Activated T-helper 1 cell treated with anti-CD3 and anti-CD28 coated beads, Interleukin-12 subunit alpha, Interleukin-12 subunit beta, Interleukin-2, Interleukin-4 antibody, amounts not matched to agents 30 ng/mL and 10 ng/mL and 1 ng/mL, durations not matched to agents 14 hours and 24 hours and 36 hours (primary cell): ENCODE data around the gene ERN1. TPM values are rescaled to one million over a fixed set of nuclear protein-coding genes. Genes with fewer than 3 reads are reported as not detected.
"Not testable (repeated sequence)": the region's sequence is repeated elsewhere in the genome, so short reads cannot be mapped to it uniquely, and the experiment has no call there.

ENCODE experiments used
- DNase-seq: peaks from one replicate; pipeline ENCODE4 v3.0.0; 2021; ENCODE audit warnings: low spot score
- H3K27ac Mint-ChIP-seq: one replicate; pipeline ENCODE4 v1.8.0; 2021; ENCODE audit warnings: mild to moderate bottlenecking, mixed read lengths
- H3K27me3 Mint-ChIP-seq: one replicate; pipeline ENCODE4 v1.8.0; 2022; ENCODE audit warnings: mild to moderate bottlenecking, moderate library complexity, mixed read lengths; ENCODE audit not compliant: insufficient read depth
- H3K36me3 Mint-ChIP-seq: one replicate; pipeline ENCODE4 v1.8.0; 2021; ENCODE audit warnings: low read depth, mixed read lengths
- H3K4me1 Mint-ChIP-seq: one replicate; pipeline ENCODE4 v1.8.0; 2021; ENCODE audit warnings: low read depth, mixed read lengths
- H3K4me3 Mint-ChIP-seq: one replicate; pipeline ENCODE4 v1.8.0; 2021; ENCODE audit warnings: mild to moderate bottlenecking, moderate library complexity, mixed read lengths
- H3K9me3 Mint-ChIP-seq: one replicate; pipeline ENCODE4 v1.8.0; 2021; ENCODE audit warnings: mixed read lengths
- intact Hi-C: fragments of 100-400 bp; cut with micrococcal nuclease; formaldehyde crosslinking; loops from one replicate; pipeline ENCODE4 v1.15.1; 2024
- total RNA-seq: library from RNA; stranded (reverse); gene quantifications from 2 replicates; pipeline ENCODE4 v1.2.3, GENCODE V29; 2022

The ERN1 gene
- total RNA-seq, 1 donor from 2014 or later: 90.0 TPM

DNA sequence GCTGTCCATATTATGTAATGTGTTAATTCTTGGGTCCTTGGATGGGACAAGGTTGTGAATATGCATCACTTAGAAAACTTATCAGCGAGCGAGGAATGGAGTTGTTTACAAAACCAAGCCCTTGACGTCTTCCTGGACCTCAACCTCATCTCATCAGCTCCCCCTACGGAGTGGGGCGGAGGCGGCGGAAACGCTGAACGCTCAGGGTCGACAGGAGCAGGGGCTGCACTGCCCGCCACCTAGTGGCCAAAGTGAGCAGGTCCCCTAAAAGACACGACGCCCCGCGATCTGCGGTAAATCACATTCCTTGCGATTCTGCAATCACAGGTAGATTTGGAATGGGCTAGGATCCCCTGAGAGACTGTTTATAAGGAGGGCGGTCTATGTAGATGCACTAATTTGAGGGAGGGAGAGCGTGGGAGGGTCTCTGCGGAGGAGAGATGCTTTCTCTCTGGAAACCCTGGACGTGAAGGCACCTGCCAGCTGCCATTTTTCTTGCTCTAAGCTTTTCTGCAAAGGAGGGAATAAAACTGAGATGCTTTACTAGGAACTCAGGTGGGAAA, 104.1 kb downstream of the ERN1 start:
- H3K36me3 Mint-ChIP-seq: peaks cover 12% of the 10 kb centered on the region
- peak overlapping the region; percentile 80 for H3K4me3 Mint-ChIP-seq
- H3K27ac Mint-ChIP-seq: peak overlapping the region; percentile 88
- intact Hi-C loops: loop anchor here (1.0 to 10.0 kb wide), 11 partner anchors 10 to 759 kb away; partner anchors contain the start of genes CD79B, POLG2 and TEX2
- H3K27me3 Mint-ChIP-seq: no peaks in the 10 kb centered on the region
- DNase-seq: peak; percentile 85
- no peaks in the 10 kb centered on the region for H3K9me3 Mint-ChIP-seq
- H3K4me1 Mint-ChIP-seq: peaks cover 70% of the 10 kb centered on the region

DNA sequence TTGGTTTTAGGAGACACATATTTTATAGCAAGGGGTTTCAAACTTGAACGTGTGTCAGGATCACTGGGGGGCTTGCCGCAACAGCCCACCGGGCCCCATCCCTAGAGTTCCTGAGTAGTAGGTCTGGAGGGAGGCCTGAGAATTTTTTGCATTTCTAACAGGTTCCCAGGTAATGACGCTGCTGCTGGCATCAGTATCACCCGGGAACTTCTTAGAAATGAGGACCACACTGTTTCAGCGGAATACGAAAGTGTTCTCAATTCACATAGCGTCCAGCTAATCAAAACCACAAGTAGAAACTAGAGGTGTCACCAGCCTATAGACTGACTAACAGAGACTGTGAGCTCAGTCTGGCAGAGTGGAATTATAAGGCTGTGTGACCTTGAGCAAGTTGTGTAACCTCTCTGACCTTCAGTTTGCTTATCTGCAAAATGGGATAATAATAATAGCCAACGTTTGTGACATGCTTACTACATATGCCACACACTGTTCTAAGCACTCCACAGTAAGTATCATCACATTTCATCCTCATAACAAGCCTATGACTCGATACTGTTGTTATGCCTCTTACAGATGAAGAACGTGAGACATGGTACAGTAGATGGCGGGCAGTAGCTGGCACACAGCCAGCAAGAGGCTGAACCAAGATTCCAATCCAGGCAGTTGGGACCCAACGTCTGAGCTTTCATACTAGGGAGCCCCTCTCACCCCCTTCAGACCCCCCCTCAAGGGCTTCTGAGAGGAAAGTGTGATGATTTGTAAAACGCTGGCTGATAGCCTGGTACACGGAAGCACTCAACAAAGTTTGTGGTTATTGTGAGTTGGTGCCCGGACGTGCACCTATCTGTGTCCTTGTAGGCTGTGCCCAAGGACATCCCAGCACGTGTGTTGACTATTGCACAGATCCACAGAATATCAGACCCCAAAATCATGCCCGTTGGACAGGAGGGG, 104.9 kb downstream of the ERN1 start:
- H3K4me3 Mint-ChIP-seq: peak overlapping the region; percentile 80
- peaks cover 12% of the 10 kb centered on the region for H3K36me3 Mint-ChIP-seq
- peaks cover 78% of the 10 kb centered on the region for H3K4me1 Mint-ChIP-seq
- H3K9me3 Mint-ChIP-seq: no peaks in the 10 kb centered on the region
- H3K27me3 Mint-ChIP-seq: no peaks in the 10 kb centered on the region
- DNase-seq: no peak
- H3K27ac Mint-ChIP-seq: peak overlapping the region; percentile 88
- intact Hi-C loops: loop anchor here (1.0 to 10.0 kb wide), 11 partner anchors 9 to 760 kb away; partner anchors contain the start of genes CD79B, POLG2 and TEX2

DNA sequence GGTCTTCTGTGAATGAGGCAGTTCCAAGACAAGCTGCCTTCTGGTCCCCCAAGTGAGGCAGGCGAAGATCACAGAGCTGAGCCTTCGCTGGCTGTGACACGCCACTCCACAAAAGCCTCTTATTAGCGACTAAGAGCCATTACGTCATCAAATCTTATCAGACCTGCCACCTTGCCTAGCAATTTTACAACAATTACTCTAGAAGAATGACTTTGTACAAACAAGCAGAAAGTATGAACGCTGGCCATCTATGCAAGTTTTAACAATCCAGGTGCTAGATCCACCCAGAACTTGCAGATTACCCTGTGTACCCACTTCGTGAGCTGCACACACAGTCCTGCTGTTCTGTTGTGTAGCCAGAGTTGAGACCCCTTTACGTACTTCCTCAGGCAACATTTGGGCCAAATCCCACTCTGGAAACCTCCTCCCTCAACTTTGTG, 105.7 kb downstream of the ERN1 start:
- no peak overlapping the region for H3K4me3 Mint-ChIP-seq
- H3K27me3 Mint-ChIP-seq: no peaks in the 10 kb centered on the region
- H3K4me1 Mint-ChIP-seq: peaks cover 84% of the 10 kb centered on the region
- intact Hi-C loops: loop anchor here (2.0 to 10.0 kb wide), 5 partner anchors 39 to 761 kb away; partner anchors contain the start of genes POLG2 and TEX2
- no peaks in the 10 kb centered on the region for H3K9me3 Mint-ChIP-seq
- peaks cover 10% of the 10 kb centered on the region for H3K36me3 Mint-ChIP-seq
- H3K27ac Mint-ChIP-seq: peak overlapping the region; percentile 88
- DNase-seq: no peak

DNA sequence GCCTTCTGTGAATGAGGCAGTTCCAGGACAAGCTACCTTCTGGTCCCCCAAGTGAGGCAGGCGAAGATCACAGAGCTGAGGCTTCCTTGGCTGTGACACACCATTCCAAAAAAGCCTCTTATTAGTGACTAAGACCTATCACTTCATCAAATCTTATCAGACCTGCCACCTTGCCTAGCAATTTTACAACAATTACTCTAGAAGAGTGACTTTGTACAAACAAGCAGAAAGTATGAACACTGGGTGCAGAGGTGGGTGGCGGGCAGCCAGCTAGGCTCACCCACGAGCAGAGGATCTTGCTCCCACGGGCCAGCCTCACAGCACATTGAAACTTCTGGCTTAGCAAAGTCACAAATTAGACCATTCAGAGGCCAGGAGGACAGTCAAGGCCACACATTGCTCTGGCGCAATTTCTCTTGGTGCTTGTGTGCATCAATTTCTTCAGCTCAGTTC, 107.3 kb downstream of the ERN1 start:
- H3K27ac Mint-ChIP-seq: peak overlapping the region; percentile 86
- no peak for DNase-seq
- H3K27me3 Mint-ChIP-seq: no peaks in the 10 kb centered on the region
- peaks cover 83% of the 10 kb centered on the region for H3K4me1 Mint-ChIP-seq
- intact Hi-C loops: loop anchor here (10.0 kb wide), 3 partner anchors 242 to 762 kb away; partner anchors contain the start of genes POLG2 and TEX2
- H3K4me3 Mint-ChIP-seq: peak overlapping the region; percentile 69
- H3K9me3 Mint-ChIP-seq: no peaks in the 10 kb centered on the region
- H3K36me3 Mint-ChIP-seq: peaks cover 13% of the 10 kb centered on the region

DNA sequence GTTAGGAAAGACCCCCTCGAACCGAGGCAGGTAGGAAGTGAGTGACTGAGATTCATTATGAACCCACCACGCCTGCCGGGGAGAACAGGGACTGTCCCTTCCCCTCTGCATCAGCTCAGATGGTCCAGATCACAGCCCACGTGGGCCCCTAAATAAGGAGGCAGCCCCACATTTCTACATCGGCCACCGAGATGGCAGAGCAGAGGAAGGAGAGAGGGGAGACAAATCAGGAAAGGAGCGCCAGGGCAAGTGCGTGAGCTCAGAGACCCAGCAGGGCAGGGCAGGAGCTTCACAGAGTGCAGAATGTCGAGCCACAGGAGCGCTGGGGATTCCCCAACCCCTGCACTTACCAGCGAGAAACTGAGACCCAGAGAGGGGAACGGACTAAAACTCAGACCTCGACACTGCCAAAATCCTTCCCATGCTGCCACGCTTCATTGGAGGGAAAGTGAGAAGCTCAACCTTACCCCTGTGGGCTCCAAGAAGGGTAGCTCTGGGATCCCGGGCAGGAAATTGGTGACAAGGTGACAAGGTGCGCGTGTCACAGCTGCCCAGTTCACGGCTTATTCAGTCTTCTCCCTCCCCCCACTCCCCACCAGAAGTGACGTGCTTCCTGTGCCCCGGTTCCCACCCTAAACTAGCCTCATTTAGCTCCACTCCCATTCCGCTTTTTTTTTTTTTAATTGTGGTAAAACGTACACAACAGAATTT, 109.7 kb downstream of the ERN1 start, which contains the start of gene ICAM2:
TSS of gene ICAM2 (minus strand) at position 578 of the 711 bp plus-strand sequence. CDS start 13,942 bp downstream, outside the sequence.
- intact Hi-C loops: loop anchor here (1.0 to 10.0 kb wide), 4 partner anchors 22 to 765 kb away; partner anchors contain the start of genes POLG2, PRR29 and TEX2
- Mint-ChIP-seq H3K9me3 (no peaks in the 10 kb centered on the region), H3K27ac (peak within 1 kb of the TSS; percentile 100), H3K4me1 (peaks cover 91% of the 10 kb centered on the region), H3K36me3 (peaks cover 13% of the 10 kb centered on the region), H3K27me3 (no peaks in the 10 kb centered on the region), H3K4me3 (peak within 1 kb of the TSS; percentile 97)
- peak; percentile 84 for DNase-seq

DNA sequence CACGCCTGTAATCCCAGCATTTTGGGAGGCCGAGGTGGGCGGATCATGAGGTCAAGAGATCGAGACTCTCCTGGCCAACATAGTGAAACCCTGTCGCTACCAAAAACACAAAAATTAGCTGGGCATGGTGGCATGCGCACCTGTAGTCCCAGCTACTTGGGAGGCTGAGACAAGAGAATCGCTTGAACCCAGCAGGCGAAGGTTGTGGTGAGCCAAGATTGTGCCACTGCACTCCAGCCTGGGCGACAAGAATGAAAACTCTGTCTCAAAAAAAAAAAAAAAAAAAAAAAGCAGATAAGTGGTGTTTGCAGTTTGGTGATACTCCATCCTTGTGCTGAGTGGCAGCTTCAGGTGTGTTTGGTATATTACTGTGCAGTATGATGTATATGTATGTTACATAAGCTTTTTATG, 110.4 kb downstream of the ERN1 start:
- H3K36me3 Mint-ChIP-seq: peaks cover 13% of the 10 kb centered on the region
- peak overlapping the region; percentile 97 for H3K4me3 Mint-ChIP-seq
- H3K9me3 Mint-ChIP-seq, intact Hi-C loops, DNase-seq, H3K27me3 Mint-ChIP-seq: not testable (repeated sequence)
- peak overlapping the region; percentile 100 for H3K27ac Mint-ChIP-seq
- peaks cover 91% of the 10 kb centered on the region for H3K4me1 Mint-ChIP-seq

DNA sequence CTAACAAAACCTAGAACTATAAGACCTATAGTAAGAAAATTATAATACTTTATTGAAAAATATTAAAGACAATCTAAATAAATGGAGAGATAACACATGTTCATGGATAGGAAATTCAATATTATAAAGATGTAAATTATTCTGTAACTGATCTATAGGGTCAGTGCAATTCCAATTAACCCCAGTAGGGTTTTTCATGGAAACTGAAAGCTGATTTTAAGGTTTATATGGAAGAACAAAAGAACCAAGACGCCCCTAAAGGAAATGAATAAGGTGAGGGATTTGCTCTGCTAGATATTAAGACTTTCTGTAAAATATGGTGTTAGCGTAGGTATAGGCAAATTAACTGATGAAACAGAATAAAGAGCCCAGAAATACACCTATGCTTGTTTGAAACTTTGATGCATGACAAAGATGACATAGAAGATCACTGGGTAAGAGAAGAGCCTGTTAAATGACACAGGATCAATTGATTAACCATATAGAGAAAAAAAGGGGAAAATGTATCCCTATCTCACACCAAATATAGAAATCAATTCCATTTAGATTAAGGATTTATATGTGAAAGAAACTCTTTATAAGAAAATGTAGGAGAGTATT, 112.5 kb downstream of the ERN1 start:
- intact Hi-C loops: loop anchor here (2.0 kb wide), 1 partner anchor 49 kb away; no protein-coding TSS in a partner anchor
- Mint-ChIP-seq H3K4me3 (peak overlapping the region; percentile 80), H3K27ac (peak overlapping the region; percentile 76), H3K27me3 (no peaks in the 10 kb centered on the region), H3K9me3 (no peaks in the 10 kb centered on the region), H3K4me1 (peaks cover 84% of the 10 kb centered on the region), H3K36me3 (peaks cover 5% of the 10 kb centered on the region)
- no peak for DNase-seq

DNA sequence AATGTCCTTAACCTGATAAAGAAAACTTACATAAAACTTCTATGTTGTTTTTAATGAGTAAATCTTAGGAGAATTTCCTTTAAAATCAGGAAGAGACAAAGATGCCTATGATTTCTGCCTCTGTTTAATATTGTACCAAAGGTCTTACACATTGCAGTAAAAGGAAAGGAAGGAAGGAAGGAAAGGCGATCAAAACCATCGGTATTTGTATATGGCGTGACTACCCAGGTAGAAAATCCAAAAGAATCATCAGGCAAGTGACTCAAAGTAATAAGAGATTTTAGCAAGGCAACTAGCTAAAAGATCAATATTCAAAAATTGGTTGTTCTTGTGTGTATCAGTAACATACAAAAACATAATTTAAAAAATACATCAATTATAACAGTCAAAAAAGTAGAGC, 113.0 kb downstream of the ERN1 start:
- no peaks in the 10 kb centered on the region for H3K9me3 Mint-ChIP-seq
- intact Hi-C loops: loop anchor here (1.0 to 2.0 kb wide), 2 partner anchors 8 to 50 kb away; no protein-coding TSS in a partner anchor
- peaks cover 79% of the 10 kb centered on the region for H3K4me1 Mint-ChIP-seq

DNA sequence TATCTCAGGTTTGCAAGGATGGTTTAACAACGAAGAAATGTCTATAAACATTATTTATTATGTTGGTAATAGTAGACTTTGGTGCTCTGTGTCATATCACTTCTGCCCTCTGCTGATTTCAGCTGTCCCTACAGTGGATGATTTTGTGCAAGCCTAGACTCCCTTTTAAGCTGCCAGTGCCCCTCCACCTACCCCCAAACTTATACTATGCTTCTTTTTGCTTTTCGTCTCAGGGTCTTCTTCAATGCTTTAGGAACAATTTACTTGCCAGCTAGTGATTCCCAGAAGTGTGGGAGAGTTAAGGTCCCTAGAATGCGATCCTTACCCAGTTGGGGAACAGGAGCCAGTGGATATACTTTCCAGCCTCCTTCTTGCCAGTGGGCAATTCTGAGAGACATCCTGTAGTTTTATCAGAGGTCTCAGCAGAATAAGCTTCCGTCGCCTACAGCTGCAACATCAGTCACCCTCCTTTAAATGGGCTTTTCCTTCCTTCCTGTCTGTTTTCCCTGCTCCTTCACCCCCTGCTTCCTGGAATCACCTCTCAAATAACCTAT, 113.6 kb downstream of the ERN1 start:
- no peaks in the 10 kb centered on the region for H3K9me3 Mint-ChIP-seq
- H3K27me3 Mint-ChIP-seq: no peaks in the 10 kb centered on the region
- peak overlapping the region; percentile 72 for H3K4me3 Mint-ChIP-seq
- peak overlapping the region; percentile 84 for H3K27ac Mint-ChIP-seq
- peaks cover 74% of the 10 kb centered on the region for H3K4me1 Mint-ChIP-seq
- H3K36me3 Mint-ChIP-seq: peaks cover 9% of the 10 kb centered on the region
- DNase-seq: no peak
- intact Hi-C loops: loop anchor here (1.0 to 2.0 kb wide), 2 partner anchors 9 to 50 kb away; no protein-coding TSS in a partner anchor

More for the DNA sequence above, 113.0 kb downstream of the ERN1 start:
- Mint-ChIP-seq H3K27ac (peak overlapping the region; percentile 84), H3K27me3 (no peaks in the 10 kb centered on the region), H3K36me3 (peaks cover 6% of the 10 kb centered on the region), H3K4me3 (peak overlapping the region; percentile 72)
- DNase-seq: no peak

DNA sequence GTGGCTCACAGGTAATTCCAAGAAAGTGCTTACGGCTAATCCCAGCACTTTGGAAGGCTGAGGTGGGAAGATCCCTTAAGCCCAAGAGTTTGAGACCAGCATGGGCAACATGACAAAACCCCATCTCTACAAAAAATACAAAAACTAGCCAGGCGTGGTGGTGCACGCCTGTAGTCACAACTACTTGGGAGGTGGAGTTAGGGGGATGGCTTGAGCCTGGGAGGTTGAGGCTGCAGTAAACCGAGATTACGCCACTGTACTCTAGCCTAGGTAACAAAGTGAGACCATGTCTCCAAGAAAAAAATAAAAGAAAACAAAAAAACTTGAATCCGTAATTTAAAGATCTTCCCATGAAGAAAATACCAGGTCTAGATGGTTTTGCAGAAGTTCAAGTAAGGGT, 114.5 kb downstream of the ERN1 start:
- Mint-ChIP-seq H3K4me1 (peaks cover 69% of the 10 kb centered on the region), H3K27me3 (no peaks in the 10 kb centered on the region), H3K9me3 (no peaks in the 10 kb centered on the region), H3K36me3 (peaks cover 9% of the 10 kb centered on the region), H3K4me3 (peak overlapping the region; percentile 62), H3K27ac (peak overlapping the region; percentile 76)
- intact Hi-C loops: no loop called here
- DNase-seq: no peak

DNA sequence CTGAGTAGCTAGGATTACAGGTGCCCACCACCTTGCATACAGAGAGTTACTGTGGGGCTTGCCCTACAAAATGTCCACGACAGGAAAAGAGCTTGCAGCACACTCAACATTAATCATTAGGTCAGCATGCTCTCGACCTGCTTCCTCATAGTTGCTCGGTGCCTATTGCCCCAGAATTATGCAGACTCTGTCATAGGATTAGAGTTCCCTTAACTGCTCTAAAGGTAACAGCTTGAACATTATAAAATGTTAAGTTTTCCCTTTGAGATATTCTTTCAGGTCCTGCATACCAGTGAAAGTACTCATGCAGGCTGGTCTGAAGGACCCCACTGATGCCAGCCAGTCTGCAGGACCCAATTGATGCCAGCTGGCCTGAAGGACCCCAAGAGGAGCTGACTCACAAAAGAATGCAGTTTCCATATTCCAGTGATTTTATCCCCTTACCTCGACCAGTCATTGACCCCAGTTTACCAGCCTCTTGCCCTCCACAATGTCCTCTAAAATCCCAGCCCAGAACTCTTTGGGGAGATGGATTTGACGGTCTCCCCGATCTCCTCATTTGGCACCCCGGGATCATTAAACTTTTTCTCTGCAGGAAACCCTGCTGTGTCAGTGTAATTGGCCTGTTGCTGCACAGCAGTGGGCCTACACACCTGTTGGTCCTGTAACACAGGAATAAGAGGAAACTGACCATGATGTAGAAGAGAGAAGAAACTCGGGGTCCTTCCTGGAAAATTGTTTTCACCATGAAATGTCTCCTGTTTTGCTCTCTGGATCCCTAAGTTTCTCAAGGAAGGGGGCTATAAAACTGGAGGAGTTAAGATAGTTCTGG, 120.2 kb downstream of the ERN1 start:
- peaks cover 45% of the 10 kb centered on the region for H3K4me1 Mint-ChIP-seq
- H3K27ac Mint-ChIP-seq: no peak overlapping the region
- H3K4me3 Mint-ChIP-seq: no peak overlapping the region
- H3K9me3 Mint-ChIP-seq: no peaks in the 10 kb centered on the region
- H3K36me3 Mint-ChIP-seq: peaks cover 15% of the 10 kb centered on the region
- intact Hi-C loops: no loop called here
- DNase-seq: no peak
- no peaks in the 10 kb centered on the region for H3K27me3 Mint-ChIP-seq
